OCI-LY1 (cell line): ENCODE data around the gene MYO16.

Experiments used
- H2AFZ ChIP-seq: fragments of 200-600 bp; sonication (generic), shearing (Covaris generic); 2 replicates; pipeline ENCODE4 v1.6.0; 2014; ENCODE audit warnings: antibody characterized with exemption, mild to moderate bottlenecking, low read length
- H3F3A ChIP-seq: fragments of 200-600 bp; sonication (generic), shearing (Covaris generic); 2 replicates; pipeline ENCODE4 v1.6.0; 2014; ENCODE audit warnings: mild to moderate bottlenecking, antibody characterized with exemption, low read length, moderate library complexity; ENCODE audit not compliant: insufficient read depth
- H3K27ac ChIP-seq: fragments of 200-600 bp; sonication (generic); 2 replicates; pipeline ENCODE4 v1.5.1; 2014; ENCODE audit warnings: low read length, mixed run types, mild to moderate bottlenecking, low read depth; ENCODE audit not compliant: poor library complexity, severe bottlenecking
- H3K27me3 ChIP-seq: fragments of 200-600 bp; sonication (generic); 2 replicates; pipeline ENCODE4 v1.6.0; 2014; ENCODE audit warnings: antibody characterized with exemption, mild to moderate bottlenecking, low read length, moderate library complexity; ENCODE audit not compliant: insufficient read depth
- H3K36me3 ChIP-seq: fragments of 200-600 bp; sonication (generic); 2 replicates; pipeline ENCODE4 v1.6.1; 2014; ENCODE audit warnings: mild to moderate bottlenecking, antibody characterized with exemption, low read length, moderate library complexity, mixed read lengths; ENCODE audit not compliant: insufficient read depth
- H3K4me1 ChIP-seq: fragments of 200-600 bp; sonication (generic); 2 replicates; pipeline ENCODE4 v1.5.1; 2014; ENCODE audit warnings: mild to moderate bottlenecking, low read length, moderate library complexity; ENCODE audit not compliant: insufficient read depth, severe bottlenecking
- H3K4me2 ChIP-seq: fragments of 200-600 bp; sonication (generic), shearing (Covaris generic); 2 replicates; pipeline ENCODE4 v1.6.1; 2014; ENCODE audit warnings: low read length
- H3K4me3 ChIP-seq: fragments of 200-600 bp; sonication (generic); 2 replicates; pipeline ENCODE4 v1.5.1; 2014; ENCODE audit warnings: low read length, low read depth, mild to moderate bottlenecking, mixed read lengths; ENCODE audit not compliant: poor library complexity, severe bottlenecking
- H3K79me2 ChIP-seq: fragments of 200-600 bp; shearing (Covaris generic); 2 replicates; pipeline ENCODE4 v1.6.1; 2016; ENCODE audit warnings: mixed run types, low read length, mixed read lengths; ENCODE audit not compliant: insufficient read depth
- H3K9ac ChIP-seq: fragments of 200-600 bp; sonication (generic), shearing (Covaris generic); 2 replicates; pipeline ENCODE4 v1.6.1; 2014; ENCODE audit warnings: mild to moderate bottlenecking, low read length, mixed read lengths
- H3K9me2 ChIP-seq: fragments of 200-600 bp; sonication (generic), shearing (Covaris generic); 2 replicates; pipeline ENCODE4 v1.6.1; 2014; ENCODE audit warnings: low read depth, mild to moderate bottlenecking, low read length, mixed read lengths
- H3K9me3 ChIP-seq: fragments of 200-600 bp; shearing (Covaris generic); 2 replicates; pipeline ENCODE4 v1.6.1; 2014; ENCODE audit warnings: low read length, mixed read lengths
- H4K20me1 ChIP-seq: fragments of 200-600 bp; sonication (generic), shearing (Covaris generic); 2 replicates; pipeline ENCODE4 v1.6.0; 2016; ENCODE audit warnings: mild to moderate bottlenecking, low read length; ENCODE audit not compliant: insufficient read depth
- EZH2 ChIP-seq: fragments of 200-600 bp; sonication (generic), shearing (Covaris generic); IDR thresholded peaks from 2 replicates; pipeline ENCODE4 v1.8.0; 2017; ENCODE audit warnings: borderline replicate concordance, mixed run types, mild to moderate bottlenecking, antibody characterized with exemption, low read length, moderate library complexity, mixed read lengths
- TF ChIP-seq, protein P1 (sequence below): fragments of 200-600 bp; sonication (generic), shearing (Covaris generic); IDR thresholded peaks from 2 replicates; pipeline ENCODE4 v1.5.1; 2017; ENCODE audit warnings: mild to moderate bottlenecking, antibody characterized with exemption, low read length, moderate library complexity, mixed read lengths

MYO16 gene

DNA sequence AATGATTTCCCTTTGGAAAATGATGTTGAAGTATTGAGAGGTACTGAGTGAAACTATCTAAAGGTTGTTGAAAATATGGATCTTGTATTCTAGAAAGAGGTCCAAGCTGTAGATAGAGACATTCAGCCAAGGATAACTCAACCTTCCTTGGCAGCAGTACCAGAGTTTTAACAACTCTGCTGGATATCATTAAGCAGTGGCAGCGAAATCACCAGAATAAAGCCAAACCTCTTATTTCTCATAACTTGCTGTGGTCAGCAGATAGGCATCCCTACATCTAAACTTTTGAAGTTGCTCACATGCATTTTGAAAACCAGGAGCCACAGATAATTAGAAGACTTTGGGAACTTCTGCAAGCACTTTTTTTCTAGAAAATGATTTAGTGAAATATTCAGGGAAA is 597.2 kb downstream of the MYO16 start:
- Histone ChIP-seq H3K27ac (no peak overlapping the region), H3K79me2 (no peaks in the 10 kb centered on the region), H3K4me1 (no peaks in the 10 kb centered on the region), H3K4me3 (no peak overlapping the region), H3F3A (no peaks in the 10 kb centered on the region), H2AFZ (no peak overlapping the region), H4K20me1 (no peaks in the 10 kb centered on the region), H3K9me2 (no peaks in the 10 kb centered on the region), H3K4me2 (no peak overlapping the region), H3K27me3 (no peaks in the 10 kb centered on the region), H3K9me3 (no peaks in the 10 kb centered on the region), H3K36me3 (no peaks in the 10 kb centered on the region), H3K9ac (no peak overlapping the region)
- no peak for TF ChIP-seq EZH2
- TF ChIP-seq, protein P1, sequence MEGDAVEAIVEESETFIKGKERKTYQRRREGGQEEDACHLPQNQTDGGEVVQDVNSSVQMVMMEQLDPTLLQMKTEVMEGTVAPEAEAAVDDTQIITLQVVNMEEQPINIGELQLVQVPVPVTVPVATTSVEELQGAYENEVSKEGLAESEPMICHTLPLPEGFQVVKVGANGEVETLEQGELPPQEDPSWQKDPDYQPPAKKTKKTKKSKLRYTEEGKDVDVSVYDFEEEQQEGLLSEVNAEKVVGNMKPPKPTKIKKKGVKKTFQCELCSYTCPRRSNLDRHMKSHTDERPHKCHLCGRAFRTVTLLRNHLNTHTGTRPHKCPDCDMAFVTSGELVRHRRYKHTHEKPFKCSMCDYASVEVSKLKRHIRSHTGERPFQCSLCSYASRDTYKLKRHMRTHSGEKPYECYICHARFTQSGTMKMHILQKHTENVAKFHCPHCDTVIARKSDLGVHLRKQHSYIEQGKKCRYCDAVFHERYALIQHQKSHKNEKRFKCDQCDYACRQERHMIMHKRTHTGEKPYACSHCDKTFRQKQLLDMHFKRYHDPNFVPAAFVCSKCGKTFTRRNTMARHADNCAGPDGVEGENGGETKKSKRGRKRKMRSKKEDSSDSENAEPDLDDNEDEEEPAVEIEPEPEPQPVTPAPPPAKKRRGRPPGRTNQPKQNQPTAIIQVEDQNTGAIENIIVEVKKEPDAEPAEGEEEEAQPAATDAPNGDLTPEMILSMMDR, result no peak

DNA sequence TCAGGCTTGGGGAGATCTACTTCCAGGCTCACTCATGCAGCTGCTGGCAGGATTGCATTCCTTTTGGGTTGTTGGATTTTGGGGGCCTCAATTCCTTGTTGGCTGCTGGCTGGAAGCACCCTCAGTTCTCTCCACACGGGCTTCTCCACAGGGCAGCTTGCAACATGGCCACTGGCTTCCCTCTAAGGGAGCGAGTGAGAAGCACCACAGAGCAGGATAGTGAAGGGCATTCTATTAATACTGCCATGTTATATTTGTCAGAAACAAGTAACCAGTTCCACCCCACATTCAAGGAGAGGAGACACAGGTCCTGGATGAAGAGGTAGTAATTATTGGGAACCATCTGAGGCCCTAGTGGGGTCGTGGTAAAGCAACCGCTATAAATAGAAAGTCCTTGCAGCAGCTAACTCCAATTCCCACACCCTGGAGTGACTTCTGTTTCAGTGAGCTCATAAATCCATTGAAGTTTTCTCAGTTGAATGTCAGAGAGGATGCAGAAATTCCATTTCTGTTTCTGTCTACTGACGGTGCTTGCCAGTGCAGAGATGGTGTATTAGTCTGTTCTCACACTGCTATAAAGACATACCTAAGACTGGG is 598.0 kb downstream of the MYO16 start:
- no peak overlapping the region for H2AFZ ChIP-seq
- no peak overlapping the region for H3K4me2 ChIP-seq
- H3F3A ChIP-seq, result no peaks in the 10 kb centered on the region
- H3K9me3 ChIP-seq, result no peaks in the 10 kb centered on the region
- no peak overlapping the region for H3K4me3 ChIP-seq
- H4K20me1 ChIP-seq, result no peaks in the 10 kb centered on the region
- H3K4me1 ChIP-seq, result no peaks in the 10 kb centered on the region
- TF ChIP-seq EZH2, result no peak
- TF ChIP-seq, protein P1, result no peak
- no peaks in the 10 kb centered on the region for H3K27me3 ChIP-seq
- no peak overlapping the region for H3K9ac ChIP-seq
- no peak overlapping the region for H3K27ac ChIP-seq
- no peaks in the 10 kb centered on the region for H3K36me3 ChIP-seq
- no peaks in the 10 kb centered on the region for H3K79me2 ChIP-seq
- no peaks in the 10 kb centered on the region for H3K9me2 ChIP-seq

DNA sequence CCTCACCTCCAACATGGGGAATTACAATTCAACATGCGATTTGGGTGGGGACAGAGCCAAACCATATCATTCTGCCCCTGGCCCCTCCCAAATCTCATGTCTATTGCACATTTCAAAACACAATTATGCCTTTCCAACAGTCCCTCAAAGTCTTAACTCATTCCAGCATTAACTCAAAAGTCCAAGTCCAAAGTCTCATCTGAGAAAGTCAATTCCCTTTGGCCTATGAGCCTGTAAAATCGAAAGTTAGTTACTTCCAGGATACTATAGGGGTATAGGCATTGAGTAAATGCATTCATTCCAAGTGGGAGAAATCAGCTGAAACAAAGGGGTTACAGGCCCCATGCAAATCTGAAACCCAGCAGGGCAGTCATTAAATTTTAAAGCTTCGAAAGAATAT is 598.8 kb downstream of the MYO16 start:
- H4K20me1 ChIP-seq, result no peaks in the 10 kb centered on the region
- no peaks in the 10 kb centered on the region for H3K9me2 ChIP-seq
- no peak overlapping the region for H2AFZ ChIP-seq
- H3F3A ChIP-seq, result no peaks in the 10 kb centered on the region
- no peaks in the 10 kb centered on the region for H3K9me3 ChIP-seq
- H3K4me2 ChIP-seq, result no peak overlapping the region
- H3K4me1 ChIP-seq, result no peaks in the 10 kb centered on the region
- no peaks in the 10 kb centered on the region for H3K27me3 ChIP-seq
- no peak overlapping the region for H3K27ac ChIP-seq
- H3K36me3 ChIP-seq, result no peaks in the 10 kb centered on the region
- H3K9ac ChIP-seq, result no peak overlapping the region
- no peak for TF ChIP-seq EZH2
- TF ChIP-seq, protein P1, result no peak
- no peaks in the 10 kb centered on the region for H3K79me2 ChIP-seq
- no peak overlapping the region for H3K4me3 ChIP-seq
